Islet of Langerhans (tissue), 1 donor: ENCODE data around the gene TMCC3.
"Not testable (repeated sequence)": the region's sequence is repeated elsewhere in the genome, so short reads cannot be mapped to it uniquely, and the experiment has no call there.

Source experiments
- FAIRE-seq: peaks from one replicate; lab custom pipeline; 2011; peaks lifted over from hg19 to GRCh38; lab: Jason Lieb, UNC

The TMCC3 gene

GRCh38 chr12:94634717-94635116 lies 15.6 kb downstream of the TMCC3 start:
- no peak for FAIRE-seq

GRCh38 chr12:94633401-94633800 lies 17.0 kb downstream of the TMCC3 start:
- peak; percentile 76 for FAIRE-seq

- no peak for FAIRE-seq
These were observed 19.3 kb downstream of the TMCC3 start for GRCh38 chr12:94631058-94631457.

- FAIRE-seq: no peak
These were observed 21.4 kb downstream of the TMCC3 start for GRCh38 chr12:94628819-94629472.

GRCh38 chr12:94628369-94628768 lies 22.0 kb downstream of the TMCC3 start:
- no peak for FAIRE-seq

GRCh38 chr12:94625531-94625930 lies 24.8 kb downstream of the TMCC3 start:
- FAIRE-seq: no peak

- FAIRE-seq: no peak
These were observed 27.0 kb downstream of the TMCC3 start for GRCh38 chr12:94623161-94623920.

GRCh38 chr12:94622475-94622874 lies 27.9 kb downstream of the TMCC3 start:
- no peak for FAIRE-seq

- peak; percentile 60 for FAIRE-seq
These were observed 28.5 kb downstream of the TMCC3 start for GRCh38 chr12:94621662-94622359.

- FAIRE-seq: no peak
These were observed 29.7 kb downstream of the TMCC3 start for GRCh38 chr12:94620621-94621020.

GRCh38 chr12:94618995-94619695 lies 31.2 kb downstream of the TMCC3 start:
- FAIRE-seq: no peak

GRCh38 chr12:94617101-94617500 lies 33.3 kb downstream of the TMCC3 start:
- no peak for FAIRE-seq

- no peak for FAIRE-seq
These were observed 34.1 kb downstream of the TMCC3 start for GRCh38 chr12:94616203-94616729.

- FAIRE-seq: peak; percentile 65
These were observed 34.8 kb downstream of the TMCC3 start for GRCh38 chr12:94615260-94616181.

GRCh38 chr12:94614288-94614721 lies 36.1 kb downstream of the TMCC3 start:
- FAIRE-seq: no peak

- FAIRE-seq: no peak
These were observed 40.4 kb downstream of the TMCC3 start for GRCh38 chr12:94609917-94610443.

- FAIRE-seq: not testable (repeated sequence)
These were observed 43.5 kb downstream of the TMCC3 start for GRCh38 chr12:94606810-94607209.

GRCh38 chr12:94604366-94604698 lies 46.0 kb downstream of the TMCC3 start:
- FAIRE-seq: no peak

GRCh38 chr12:94603434-94604365 lies 46.7 kb downstream of the TMCC3 start:
- FAIRE-seq: peak; percentile 66

GRCh38 chr12:94602024-94602423 lies 48.3 kb downstream of the TMCC3 start:
- FAIRE-seq: no peak
